NCI-H1436 (cell line): ENCODE data around the gene CHSY3.

Source experiments
- DNase-seq: peaks from one replicate; lab custom pipeline; 2025; lab: John Stamatoyannopoulos, UW

CHSY3 gene

DNA sequence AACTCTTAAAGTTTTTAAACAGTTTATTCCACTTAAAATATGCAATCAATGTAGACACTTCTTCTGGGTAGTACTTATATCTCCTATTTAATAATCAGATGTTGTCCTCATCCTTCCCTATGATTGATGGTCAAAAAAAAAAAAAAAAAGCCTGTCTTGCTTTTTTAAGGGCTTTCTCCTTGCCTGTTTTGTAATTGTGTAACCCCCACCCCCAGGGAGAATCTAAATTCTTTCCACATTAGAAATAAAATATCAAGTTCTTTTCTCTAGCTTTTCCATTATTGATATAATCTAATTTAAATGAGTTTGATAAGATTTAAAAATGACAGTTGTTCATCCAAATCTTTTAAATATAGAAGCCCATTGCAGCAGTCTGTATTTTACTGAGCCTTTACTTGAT, 119.7 kb downstream of the CHSY3 start:
- DNase-seq, result no peak

DNA sequence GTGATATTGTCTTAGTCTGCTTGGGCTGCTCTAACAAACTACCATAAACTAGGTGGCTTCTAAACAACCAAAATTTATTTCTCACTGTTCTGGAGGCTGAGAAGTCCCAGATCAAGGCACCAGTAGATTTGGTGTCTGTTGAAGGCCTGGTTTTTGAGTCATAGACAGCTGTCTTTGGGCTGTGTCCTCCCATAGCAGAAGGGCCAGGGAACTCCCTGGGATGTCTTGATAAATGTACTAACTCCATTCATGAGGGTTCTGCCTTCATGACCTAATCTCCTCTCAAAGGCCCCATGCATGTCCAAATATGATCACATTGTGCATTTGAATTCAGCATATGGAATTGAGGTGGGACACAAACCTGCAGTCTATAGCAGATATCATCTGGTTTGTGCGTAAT, 121.2 kb downstream of the CHSY3 start:
- no peak for DNase-seq

DNA sequence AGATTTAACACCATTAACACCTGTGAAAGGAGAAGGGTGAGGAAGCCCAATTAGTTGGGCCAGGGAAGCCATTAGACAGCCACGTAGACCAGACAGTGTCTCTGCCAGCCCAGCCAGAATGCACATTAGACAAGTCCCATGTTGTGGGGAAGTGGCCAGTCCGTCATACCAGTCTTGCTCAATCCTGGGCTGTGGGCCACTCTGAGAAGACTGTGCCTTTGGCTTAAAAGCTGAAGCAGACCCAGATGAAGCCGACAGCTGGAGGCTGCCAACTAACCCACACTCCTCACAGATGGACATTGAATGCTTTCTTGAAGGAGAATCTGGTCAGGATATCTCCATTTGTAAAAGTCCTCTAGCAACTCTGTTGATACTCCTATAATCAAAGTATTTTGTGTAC, 128.5 kb downstream of the CHSY3 start:
- DNase-seq, result no peak

DNA sequence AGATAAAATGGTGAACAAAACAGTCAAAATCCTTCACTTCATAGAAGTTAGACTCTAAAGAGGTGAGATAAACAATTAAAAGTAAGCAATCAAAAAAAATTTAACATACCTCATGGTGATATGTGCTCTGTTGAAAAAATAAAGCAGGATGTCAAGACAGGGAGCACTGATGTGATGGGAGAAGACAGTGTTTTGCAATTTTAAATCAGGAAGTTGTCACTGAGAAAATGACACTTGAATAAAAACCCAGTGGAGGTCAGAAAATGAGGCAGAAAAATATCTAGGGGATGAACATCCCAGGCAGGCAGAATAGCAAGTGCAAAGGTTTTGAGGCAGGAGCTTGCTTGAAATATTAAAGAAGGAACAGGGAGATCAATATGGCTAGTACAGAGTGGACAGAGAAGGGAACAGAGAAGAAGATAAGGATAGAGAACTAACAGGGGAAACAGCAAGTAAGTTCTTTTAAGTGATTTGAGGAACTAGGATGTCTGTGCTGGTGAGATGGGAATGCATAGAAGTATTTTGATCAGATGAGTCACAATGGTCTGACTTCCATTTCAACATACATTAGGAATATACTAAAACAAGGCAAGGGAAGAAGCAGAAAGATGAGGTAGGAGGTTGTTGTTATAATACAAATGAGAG, 130.4 kb downstream of the CHSY3 start:
- DNase-seq, result no peak

DNA sequence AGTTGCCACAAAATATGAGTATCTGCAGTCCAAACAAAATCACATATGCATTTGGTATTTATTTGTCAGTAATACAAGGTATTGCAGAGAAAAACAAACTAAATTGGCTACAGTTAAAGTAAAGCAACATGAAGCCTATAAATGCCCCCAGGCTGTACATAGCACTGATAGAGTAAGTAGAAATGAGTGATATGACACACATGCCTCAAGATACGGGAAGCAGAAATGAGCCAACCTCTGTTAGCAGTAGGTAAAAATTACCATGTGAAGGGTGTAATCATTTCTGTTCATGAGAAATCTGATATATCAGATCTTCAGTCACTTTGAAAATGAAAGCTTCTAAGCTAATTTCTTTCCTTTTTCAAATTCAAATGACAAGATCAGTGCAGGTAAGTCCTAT, 131.1 kb downstream of the CHSY3 start:
- no peak for DNase-seq

DNA sequence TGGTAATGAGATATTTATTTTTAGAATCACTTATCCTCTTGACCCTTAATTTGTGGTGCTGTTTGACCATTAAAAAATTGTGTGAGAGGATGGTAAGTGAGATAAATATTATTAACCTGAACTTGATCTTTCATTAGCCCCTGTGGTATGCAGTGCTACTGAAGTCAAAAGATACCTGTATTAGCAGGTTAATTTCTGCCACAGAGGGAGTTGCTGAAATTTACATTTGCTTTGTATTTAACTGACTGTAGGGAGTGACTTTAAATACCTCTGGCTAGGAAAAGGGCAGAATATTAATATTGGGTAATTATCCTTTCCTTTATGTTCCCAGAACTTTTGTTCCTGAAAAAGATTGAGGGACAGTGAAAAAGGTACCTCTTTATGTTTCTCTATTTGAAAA, 133.6 kb downstream of the CHSY3 start:
- no peak for DNase-seq

DNA sequence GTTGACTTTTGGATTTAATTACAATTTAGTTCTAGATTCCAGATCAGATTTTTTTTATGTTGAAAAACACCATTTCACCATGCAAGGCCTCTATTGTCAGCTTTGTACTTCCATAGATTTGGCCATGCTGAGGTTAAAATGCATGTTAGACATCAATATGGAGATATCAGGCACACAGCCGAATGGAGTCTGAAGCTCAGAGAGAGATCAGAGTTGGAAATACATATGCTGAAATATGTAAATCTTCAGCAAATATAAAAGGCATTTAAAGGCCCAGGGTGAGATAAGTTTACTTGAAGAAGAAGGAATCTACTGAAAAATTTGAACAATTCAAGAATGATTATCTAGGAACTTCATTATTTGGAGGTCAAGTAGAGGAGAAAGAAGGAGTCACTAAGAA, 139.6 kb downstream of the CHSY3 start:
- DNase-seq, result no peak

DNA sequence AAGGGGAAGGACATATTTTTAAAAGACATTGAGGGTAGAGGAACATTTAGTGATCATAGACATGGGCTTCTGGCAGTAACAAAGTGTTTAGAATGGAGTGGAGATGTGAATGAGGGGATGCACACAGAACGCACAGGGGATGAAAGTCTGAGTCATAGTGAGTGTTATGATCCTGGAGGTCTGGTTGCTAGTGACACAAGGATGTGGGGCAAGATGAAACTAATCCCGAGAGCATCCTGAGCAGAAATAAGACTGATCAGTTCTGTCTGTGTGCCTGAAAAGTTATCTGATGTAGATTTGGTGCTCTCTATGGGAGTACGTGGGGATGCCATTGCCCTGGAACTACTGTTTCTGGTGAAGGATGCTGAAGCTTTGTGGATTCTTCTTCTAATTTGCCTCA, 141.1 kb downstream of the CHSY3 start:
- DNase-seq, result no peak

DNA sequence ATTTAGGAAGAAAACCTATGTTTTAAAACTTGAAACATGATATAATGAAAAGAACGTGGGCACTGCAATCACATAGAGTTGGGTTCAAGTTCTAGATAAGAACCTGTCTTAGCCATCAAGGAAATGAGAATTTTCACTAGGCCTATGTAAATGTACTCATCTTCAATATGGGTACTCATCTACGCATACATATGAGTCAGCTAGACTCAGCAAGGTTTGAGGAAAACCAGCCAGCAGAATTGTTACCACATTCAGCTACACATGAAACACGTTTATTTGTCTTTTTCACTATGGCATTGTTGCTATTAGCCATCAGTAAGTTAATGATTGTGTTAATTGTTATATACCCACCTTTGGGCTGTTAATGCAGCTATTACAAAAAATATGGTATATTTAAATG, 146.3 kb downstream of the CHSY3 start:
- DNase-seq, result no peak

DNA sequence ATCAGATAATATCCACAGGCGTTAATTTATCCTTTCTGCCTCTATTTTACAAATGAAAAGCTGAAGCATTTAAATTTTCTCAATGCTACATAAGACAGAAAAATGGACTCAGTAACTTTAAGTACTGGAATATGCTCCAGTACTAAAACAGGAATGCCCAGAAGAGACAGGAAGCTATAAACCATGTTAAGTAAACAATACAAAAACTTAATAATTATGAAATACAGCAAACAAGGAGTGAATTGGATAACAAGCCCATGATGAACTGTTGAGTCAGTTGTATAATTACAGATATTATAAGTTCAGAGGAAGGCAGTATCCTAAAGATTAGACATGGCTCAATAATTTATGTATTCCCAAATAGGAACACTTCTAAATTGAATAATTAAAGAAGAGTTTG, 148.5 kb downstream of the CHSY3 start:
- no peak for DNase-seq

DNA sequence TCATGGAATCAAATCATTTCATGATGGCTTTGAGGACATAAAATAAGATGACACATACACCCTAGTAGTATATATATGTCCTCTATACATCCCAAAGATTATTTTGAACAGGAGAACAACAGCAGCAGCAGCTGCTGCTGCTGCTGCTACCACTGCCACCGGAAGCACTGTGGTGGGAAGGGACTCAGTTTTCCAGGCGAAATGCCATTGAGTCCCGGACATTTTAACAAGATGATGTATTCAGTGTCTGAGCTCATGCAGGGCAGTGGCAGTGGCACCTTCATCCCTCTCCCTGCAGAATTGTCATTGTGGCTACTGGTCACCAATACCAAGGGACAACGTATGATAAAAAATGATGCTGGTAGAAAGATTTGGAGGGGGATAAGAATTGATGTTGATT, 151.3 kb downstream of the CHSY3 start:
- DNase-seq, result no peak

DNA sequence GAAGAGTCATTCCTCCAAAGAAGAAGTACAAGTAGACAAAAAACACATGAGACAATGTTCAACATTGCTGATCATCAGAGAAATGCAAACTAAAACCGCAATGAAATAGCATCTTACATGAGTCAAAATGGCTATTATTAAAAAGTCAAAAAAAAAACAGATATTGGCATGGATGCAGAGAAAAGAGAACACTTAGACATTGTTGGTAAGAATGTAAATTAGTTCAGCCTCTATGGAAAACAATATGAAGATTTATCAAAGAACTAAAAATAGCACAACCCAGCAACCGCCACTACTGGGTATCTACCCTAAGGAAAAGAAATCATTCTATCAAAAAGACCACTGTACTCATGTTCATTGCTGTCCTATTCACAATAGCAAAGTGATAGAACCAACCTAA, 157.5 kb downstream of the CHSY3 start:
- no peak for DNase-seq

DNA sequence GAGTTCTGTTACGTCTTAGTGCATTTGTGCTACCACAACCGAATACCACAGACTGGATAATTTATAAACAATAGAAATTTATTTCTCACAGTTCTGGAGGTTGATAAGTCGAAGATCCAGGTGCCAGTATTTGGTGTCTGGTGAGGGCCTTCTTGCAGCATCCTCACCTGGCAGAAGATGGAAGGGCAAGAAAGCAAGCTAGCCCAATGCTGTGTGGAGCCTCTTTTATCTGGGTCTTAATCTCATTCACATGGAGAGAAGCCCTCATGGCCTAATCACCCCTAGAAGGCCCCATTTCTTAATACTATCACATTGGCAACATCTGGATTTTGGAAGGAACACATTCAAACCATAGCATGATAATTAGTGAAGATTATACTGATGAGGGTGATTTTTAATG, 159.3 kb downstream of the CHSY3 start:
- DNase-seq, result no peak

DNA sequence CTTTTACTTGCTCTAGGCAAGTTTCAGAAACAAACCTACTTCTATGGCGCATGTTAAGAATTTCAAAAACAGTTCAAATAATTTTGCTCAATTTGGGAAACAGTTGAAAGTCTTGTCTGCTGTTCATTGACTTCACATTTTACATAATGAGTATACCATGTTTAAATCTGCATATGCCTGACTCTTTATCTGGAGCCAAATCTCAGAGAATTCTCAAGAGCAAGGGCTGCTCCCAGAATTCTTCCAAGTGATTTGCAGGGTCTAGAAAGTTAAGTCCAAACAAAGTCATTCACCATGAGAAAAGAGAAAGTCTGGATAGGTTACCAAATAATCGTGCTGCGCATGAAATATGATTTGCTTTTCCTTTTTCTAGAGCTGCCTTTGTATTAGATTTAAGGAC, 160.2 kb downstream of the CHSY3 start:
- no peak for DNase-seq

DNA sequence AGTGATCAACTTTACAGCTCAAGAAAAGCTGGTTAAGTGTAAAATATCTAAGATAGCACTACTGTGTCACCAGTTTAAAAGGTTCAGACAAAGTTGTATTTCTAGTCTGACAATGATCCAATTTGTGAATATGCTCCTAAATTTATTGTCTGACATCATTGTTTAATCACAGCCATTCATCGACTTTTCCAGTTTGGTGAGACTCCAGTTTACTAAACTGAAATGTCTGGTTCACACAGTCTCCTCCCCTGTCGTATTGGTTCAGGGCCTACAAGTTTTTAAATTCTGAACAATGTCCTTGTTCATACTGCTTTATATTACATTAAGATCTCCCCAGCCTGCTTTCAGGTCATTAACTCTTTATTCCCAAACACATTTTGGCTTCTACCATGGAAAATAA, 161.4 kb downstream of the CHSY3 start:
- DNase-seq, result no peak

DNA sequence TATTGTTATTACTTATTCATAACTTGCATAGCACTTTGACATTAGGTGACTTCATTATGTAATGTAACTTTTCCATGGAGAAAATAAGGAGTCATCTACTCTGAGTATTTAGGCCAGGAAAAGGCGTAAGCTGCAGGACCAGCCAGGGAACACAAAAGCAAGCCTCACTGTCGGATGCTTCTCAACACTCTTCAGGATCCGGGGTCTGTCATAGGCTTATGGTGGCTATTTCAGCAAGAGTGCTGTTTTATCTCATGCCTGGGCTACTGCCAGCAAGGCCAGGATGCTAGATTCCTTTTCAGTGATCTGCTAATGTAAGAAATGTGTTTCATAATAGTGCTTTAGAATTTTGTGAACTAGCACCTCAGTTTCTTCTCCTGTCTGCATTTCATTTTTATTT, 162.4 kb downstream of the CHSY3 start:
- no peak for DNase-seq

DNA sequence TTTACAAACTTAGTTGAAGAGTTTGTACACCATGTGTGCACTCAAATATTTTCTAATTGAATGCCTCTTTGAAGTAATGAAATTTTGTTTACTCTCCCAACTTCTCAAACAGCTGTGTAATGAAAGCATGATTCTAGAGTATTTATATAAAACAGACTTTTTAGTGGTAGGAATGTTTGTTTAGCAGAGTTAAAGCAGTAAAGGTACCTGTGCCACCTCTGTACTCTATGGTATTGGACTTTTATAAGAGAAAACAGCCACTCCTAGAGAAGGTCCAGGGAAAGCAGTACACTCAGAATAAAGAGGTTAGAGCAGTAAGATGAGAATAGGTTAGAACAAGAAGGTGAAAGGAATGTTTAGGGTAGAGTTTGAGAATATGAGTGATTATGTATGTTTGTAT, 163.1 kb downstream of the CHSY3 start:
- no peak for DNase-seq

DNA sequence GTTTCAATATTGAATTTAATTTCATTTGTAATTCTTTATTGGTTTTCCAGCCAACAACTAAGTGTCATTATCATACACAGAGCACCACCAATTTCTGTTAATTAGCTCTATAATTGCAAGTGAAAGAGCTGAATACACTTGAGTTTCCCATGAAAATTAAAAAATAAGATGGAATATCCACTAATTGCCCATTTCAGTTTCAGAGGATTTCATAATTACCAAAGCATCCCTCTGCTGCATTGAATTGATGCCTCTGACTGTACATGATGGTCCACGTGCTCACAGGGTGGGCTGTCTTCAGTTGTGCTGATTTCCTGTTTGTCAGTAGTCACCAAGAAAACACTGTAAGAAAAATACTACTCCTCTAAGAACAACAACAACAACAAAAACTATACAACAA, 163.8 kb downstream of the CHSY3 start:
- DNase-seq, result no peak

DNA sequence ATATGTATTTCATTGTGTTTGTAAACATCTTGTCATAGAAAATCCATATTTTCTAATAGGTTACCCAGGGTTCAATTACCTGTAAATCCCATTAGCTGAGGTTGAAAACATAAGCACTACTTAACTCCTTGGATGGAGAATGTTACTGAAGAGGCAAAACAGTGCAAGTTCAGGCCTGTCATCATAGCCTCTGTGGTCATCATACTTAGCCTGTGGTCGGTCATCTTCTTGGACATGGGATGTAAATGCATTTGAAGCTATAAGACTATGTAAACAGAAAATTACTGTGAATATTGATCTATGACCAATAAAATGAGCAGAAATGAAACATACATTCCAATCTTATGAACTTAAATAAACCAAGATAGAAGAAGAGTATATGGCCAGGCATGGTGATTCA, 164.7 kb downstream of the CHSY3 start:
- DNase-seq, result no peak

DNA sequence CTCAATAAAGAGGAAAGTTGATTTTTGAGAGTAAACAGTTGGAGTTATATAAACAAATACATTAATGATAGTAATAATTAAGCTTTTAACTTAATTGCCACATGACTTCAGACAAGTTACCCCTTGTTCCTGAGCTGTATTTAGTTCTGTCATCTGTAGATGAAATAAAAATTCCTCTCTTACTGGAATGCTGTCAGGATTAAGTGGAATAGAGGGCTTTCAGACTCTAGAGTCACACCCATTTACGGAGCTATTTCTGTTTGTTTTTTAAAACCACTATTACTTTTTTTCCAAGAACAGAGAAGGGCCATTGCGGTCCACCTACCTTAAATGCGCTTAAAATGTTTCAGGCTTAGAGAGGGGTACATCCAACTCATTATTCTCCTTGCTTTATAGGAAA, 170.6 kb downstream of the CHSY3 start:
- DNase-seq, result no peak

DNA sequence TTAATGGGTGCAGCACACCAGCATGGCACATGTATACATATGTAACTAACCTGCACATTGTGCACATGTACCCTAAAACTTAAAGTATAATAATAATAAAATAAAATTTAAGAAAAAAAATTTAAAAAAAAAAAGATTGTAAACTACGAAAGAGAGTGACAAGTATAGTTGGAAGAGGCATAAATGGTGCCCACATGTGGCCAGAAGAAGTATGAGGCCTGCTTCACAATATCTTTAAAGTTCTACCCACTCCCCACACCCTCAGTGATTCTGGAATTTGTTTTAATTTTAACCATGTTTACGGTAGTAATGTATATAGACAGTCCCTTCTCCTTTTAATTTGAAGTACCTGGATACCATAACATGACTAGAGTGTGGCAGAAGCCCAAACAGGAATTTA, 172.7 kb downstream of the CHSY3 start:
- DNase-seq, result no peak

DNA sequence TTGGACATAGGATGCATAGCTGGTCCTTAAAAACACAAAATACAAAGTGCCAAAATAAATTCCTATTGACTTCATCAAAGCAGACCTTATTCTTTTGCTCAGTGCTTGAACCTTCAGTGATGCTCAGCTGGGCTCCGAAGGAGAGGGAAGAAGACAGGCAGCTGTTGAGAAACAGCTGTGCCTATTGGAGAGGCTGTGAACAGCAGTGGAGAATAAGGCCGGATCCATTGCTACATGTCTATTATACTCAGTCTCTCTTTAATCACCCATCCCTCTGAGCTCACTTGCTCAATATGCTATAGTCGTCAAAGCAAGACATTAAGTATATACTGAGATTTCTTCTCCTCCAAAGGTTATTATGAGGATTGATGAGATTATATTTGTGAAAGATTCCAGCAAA, 174.4 kb downstream of the CHSY3 start:
- DNase-seq, result no peak

DNA sequence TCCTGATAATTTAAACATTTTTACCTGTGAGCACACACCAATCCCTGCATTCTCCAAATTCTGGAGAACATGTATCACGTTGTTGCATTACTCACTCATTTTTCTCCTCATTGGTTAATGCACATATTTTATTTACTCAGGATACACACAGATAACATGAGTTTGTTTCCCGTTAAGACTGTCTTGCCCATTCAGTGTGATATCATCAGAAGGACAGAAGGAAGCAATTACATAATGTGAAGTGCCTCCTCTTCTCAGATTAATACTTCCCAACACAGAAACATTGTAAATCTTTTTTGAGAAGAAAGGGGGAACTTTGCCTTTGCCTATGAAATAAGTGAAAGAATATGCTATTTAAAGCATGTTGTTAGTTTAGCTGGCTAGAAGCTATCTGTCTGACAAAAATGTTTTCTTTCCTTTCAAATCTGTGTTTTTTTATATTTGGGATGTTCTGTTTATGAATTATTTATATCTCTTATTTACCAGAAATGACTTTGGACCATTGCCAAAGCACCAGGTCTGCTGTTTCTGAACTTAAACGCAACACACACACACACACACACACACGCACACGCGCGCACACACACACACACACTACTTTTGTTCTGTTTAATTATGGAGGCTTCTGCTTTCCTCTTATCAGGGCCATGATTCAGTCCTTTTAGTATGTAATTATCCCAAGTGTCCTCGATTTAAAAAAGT, 186.5 kb downstream of the CHSY3 start:
- no peak for DNase-seq

DNA sequence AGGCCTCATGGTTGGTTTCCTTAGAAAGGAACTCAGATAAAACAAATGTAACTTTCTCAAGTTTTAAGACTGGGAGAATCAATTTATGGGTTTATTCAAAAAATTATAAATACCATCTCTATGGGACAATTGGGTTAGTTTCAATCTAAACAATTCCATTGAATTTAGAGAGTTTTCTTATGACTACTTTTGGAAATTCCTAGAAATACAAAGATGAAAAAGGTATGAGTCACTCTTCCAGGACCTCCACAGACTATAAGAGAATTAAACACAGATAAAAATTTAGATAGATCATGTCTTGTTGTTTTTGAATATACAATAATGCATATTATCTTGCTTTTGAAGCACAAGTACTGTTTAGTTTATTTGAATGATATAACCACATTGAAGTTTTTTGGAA, 188.7 kb downstream of the CHSY3 start:
- no peak for DNase-seq
